ENCODE data around the gene DOCK9. TPM values are rescaled to one million over a fixed set of nuclear protein-coding genes. Genes with fewer than 3 reads are reported as not detected.

Gene DOCK9
- total and polyA plus RNA-seq, 8 donors: 7.5 to 26.3 (median 16.3) TPM

GRCh38 chr13:98922306-98922705 is 55.6 kb downstream of the DOCK9 start:
- intact Hi-C loops (cut with DNase I): no loop called here
- FAIRE-seq (no peak), DNase-seq (no peak), ATAC-seq (no peak)
- 94 to 95% methylated on average over 4 of the region's 4 CpGs for WGBS, 2 donors
- no peak for TF ChIP-seq CTCF (IDR thresholded peaks at IDR 0.05)
- Histone ChIP-seq H3K9me3 (no peaks in the 10 kb centered on the region), H3K27ac (no peak overlapping the region), H3K36me3 (no peaks in the 10 kb centered on the region), H3K27me3 (no peaks in the 10 kb centered on the region), H3K4me3 (no peak overlapping the region), H3K4me1 (peaks cover 0 to 4% (median 0%) of the 10 kb centered on the region in 3 donors)

- intact Hi-C loops (cut with DNase I): no loop called here
- ATAC-seq: no peak
- no peak for TF ChIP-seq CTCF (IDR thresholded peaks at IDR 0.05)
- no peak overlapping the region for H3K4me3 ChIP-seq
- H3K4me1 ChIP-seq: peaks cover 0 to 8% (median 4%) of the 10 kb centered on the region in 3 donors
- WGBS, 2 donors: 96 to 98% methylated on average over 5 of the region's 5 CpGs
- H3K36me3 ChIP-seq: no peaks in the 10 kb centered on the region
- no peaks in the 10 kb centered on the region for H3K9me3 ChIP-seq
- FAIRE-seq: no peak
- DNase-seq: no peak
- H3K27ac ChIP-seq: no peak overlapping the region
- no peaks in the 10 kb centered on the region for H3K27me3 ChIP-seq
These were observed 56.1 kb downstream of the DOCK9 start for GRCh38 chr13:98921786-98922185.

GRCh38 chr13:98921015-98921580 is 56.8 kb downstream of the DOCK9 start:
- ATAC-seq: no peak
- Histone ChIP-seq H3K4me3 (no peak overlapping the region), H3K27me3 (no peaks in the 10 kb centered on the region), H3K27ac (no peak overlapping the region), H3K36me3 (no peaks in the 10 kb centered on the region), H3K4me1 (peaks cover 0 to 8% (median 6%) of the 10 kb centered on the region in 3 donors), H3K9me3 (no peaks in the 10 kb centered on the region)
- intact Hi-C loops (cut with DNase I): no loop called here
- DNase-seq: no peak
- FAIRE-seq: no peak
- no peak for TF ChIP-seq CTCF (IDR thresholded peaks at IDR 0.05)
- 92 to 97% methylated on average over 5 of the region's 5 CpGs for WGBS, 2 donors

- intact Hi-C loops (cut with DNase I): no loop called here
- 95 to 100% methylated on average over 2 of the region's 2 CpGs for WGBS, 2 donors
- DNase-seq: no peak
- Histone ChIP-seq H3K36me3 (no peaks in the 10 kb centered on the region), H3K27me3 (no peaks in the 10 kb centered on the region), H3K4me1 (peaks cover 0 to 8% (median 6%) of the 10 kb centered on the region in 3 donors), H3K9me3 (no peaks in the 10 kb centered on the region), H3K27ac (no peak overlapping the region), H3K4me3 (no peak overlapping the region)
- FAIRE-seq: no peak
- TF ChIP-seq CTCF (IDR thresholded peaks at IDR 0.05): no peak
- no peak for ATAC-seq
These were observed 58.3 kb downstream of the DOCK9 start for GRCh38 chr13:98919566-98919965.

- no peaks in the 10 kb centered on the region for H3K27me3 ChIP-seq
- no peak for ATAC-seq
- FAIRE-seq: no peak
- no peak for TF ChIP-seq CTCF (IDR thresholded peaks at IDR 0.05)
- H3K27ac ChIP-seq: no peak overlapping the region
- intact Hi-C loops (cut with DNase I): no loop called here
- no peaks in the 10 kb centered on the region for H3K9me3 ChIP-seq
- peaks cover 0 to 8% (median 6%) of the 10 kb centered on the region in 3 donors for H3K4me1 ChIP-seq
- no peak overlapping the region for H3K4me3 ChIP-seq
- 89% methylated on average over 4 of the region's 4 CpGs for WGBS, 2 donors
- no peaks in the 10 kb centered on the region for H3K36me3 ChIP-seq
- no peak for DNase-seq
These were observed 59.1 kb downstream of the DOCK9 start for GRCh38 chr13:98918771-98919170.

Measured in pancreas (tissue), 10 donors.